HepG2 (cell line): ENCODE measurements around the gene POLR1G. TPM values are rescaled to one million over a fixed set of nuclear protein-coding genes. Genes with fewer than 3 reads are reported as not detected.

Experiments
- HES4 ChIP-seq: sonication (generic); formaldehyde crosslinking; IDR thresholded peaks from 2 replicates; pipeline ENCODE4 v1.9.0; 2021; ENCODE audit warnings: mild to moderate bottlenecking, missing genetic modification reagents, borderline replicate concordance
- HNF1A ChIP-seq, 2 experiments: sonication (generic) in 1 of 2; formaldehyde crosslinking in 1 of 2; IDR thresholded peaks; 2 replicates each; pipeline versions ENCODE4 v1.4.0 to v1.6.1; 2016 to 2020; ENCODE audit warnings: borderline replicate concordance in 1 of 2, low read depth in 1 of 2, mild to moderate bottlenecking in 1 of 2, missing genetic modification reagents in 1 of 2
- HNRNPK ChIP-seq: fragments of 200-400 bp; formaldehyde crosslinking; IDR thresholded peaks from 2 replicates; pipeline ENCODE4 v1.6.1; 2018; ENCODE audit warnings: low read length, low read depth, moderate library complexity, mild to moderate bottlenecking; ENCODE audit not compliant: poor library complexity, severe bottlenecking
- HNRNPLL ChIP-seq: fragments of 200-400 bp; formaldehyde crosslinking; IDR thresholded peaks from 2 replicates; pipeline ENCODE4 v1.6.1; 2017; ENCODE audit warnings: mild to moderate bottlenecking, low read depth, low read length; ENCODE audit not compliant: poor library complexity, severe bottlenecking
- NFKBIZ ChIP-seq: IDR thresholded peaks from 2 replicates; pipeline ENCODE4 v1.6.1; 2018; ENCODE audit warnings: missing genetic modification reagents, missing compliant biosample characterization
- NFYB ChIP-seq: sonication (generic); formaldehyde crosslinking; IDR thresholded peaks from 2 replicates; pipeline ENCODE4 v1.4.0; 2020; ENCODE audit warnings: missing genetic modification reagents
- PHB2 ChIP-seq: fragments of 450-650 bp; IDR thresholded peaks from 2 replicates; pipeline ENCODE4 v1.6.1; 2018; ENCODE audit not compliant: partially characterized antibody
- RELA ChIP-seq: sonication (generic); formaldehyde crosslinking; IDR thresholded peaks from 2 replicates; pipeline ENCODE4 v1.4.0; 2020; ENCODE audit warnings: missing genetic modification reagents
- RXRB ChIP-seq: IDR thresholded peaks from 2 replicates; pipeline ENCODE4 v1.6.1; 2016; ENCODE audit warnings: borderline replicate concordance, missing genetic modification reagents, missing compliant biosample characterization
- SIX4 ChIP-seq: sonication (generic); formaldehyde crosslinking; IDR thresholded peaks from 2 replicates; pipeline ENCODE4 v1.4.0; 2020; ENCODE audit warnings: missing genetic modification reagents
- THAP11 ChIP-seq: IDR thresholded peaks from 2 replicates; pipeline ENCODE4 v1.6.1; 2016; ENCODE audit warnings: missing biosample characterization, missing genetic modification reagents
- THRA ChIP-seq: sonication (generic); formaldehyde crosslinking; IDR thresholded peaks from 2 replicates; pipeline ENCODE4 v1.4.0; 2020; ENCODE audit warnings: missing genetic modification reagents, borderline replicate concordance
- ZBTB10 ChIP-seq: sonication (generic); formaldehyde crosslinking; IDR thresholded peaks from 2 replicates; pipeline ENCODE4 v1.4.0; 2020; ENCODE audit warnings: missing genetic modification reagents, borderline replicate concordance
- ZBTB8A ChIP-seq: sonication (generic); formaldehyde crosslinking; IDR thresholded peaks from 2 replicates; pipeline ENCODE4 v1.4.0; 2020; ENCODE audit warnings: mild to moderate bottlenecking, low read depth, missing genetic modification reagents, borderline replicate concordance
- ZNF292 ChIP-seq: sonication (generic); formaldehyde crosslinking; IDR thresholded peaks from 2 replicates; pipeline ENCODE4 v1.8.1; 2022; ENCODE audit warnings: mild to moderate bottlenecking, low read depth, missing genetic modification reagents, borderline replicate concordance
- ZNF414 ChIP-seq: sonication (generic); formaldehyde crosslinking; IDR thresholded peaks from 2 replicates; pipeline ENCODE4 v1.5.0; 2020; ENCODE audit warnings: missing genetic modification reagents
- ZNF441 ChIP-seq: sonication (generic); formaldehyde crosslinking; IDR thresholded peaks from 2 replicates; pipeline ENCODE4 v1.7.0; 2021; ENCODE audit warnings: missing genetic modification reagents, borderline replicate concordance
- ZNF761 ChIP-seq: sonication (generic); formaldehyde crosslinking; conservative IDR thresholded peaks from 2 replicates; pipeline ENCODE4 v1.4.0; 2020; ENCODE audit warnings: mild to moderate bottlenecking, missing genetic modification reagents
- ZNF883 ChIP-seq: sonication (generic); formaldehyde crosslinking; IDR thresholded peaks from 2 replicates; pipeline ENCODE4 v1.5.1; 2020; ENCODE audit warnings: mild to moderate bottlenecking, missing genetic modification reagents; ENCODE audit errors: not compliant biosample characterization
- polyA plus RNA-seq, 8 experiments: library from polyadenylated mRNA; depleted of rRNA in 3 of 8; stranded (reverse) in 7 of 8; unstranded in 1 of 8; fragments of >200 nt; fragmentation: Illumina TruSeq in 4 of 8; extraction: Trizol in 4 of 8; gene quantifications; 2 replicates each; pipeline versions ENCODE4 v1.2.1 to v1.2.3, GENCODE V29; 2011 to 2016; ENCODE audit warnings: low read depth in 4 of 8, missing spikeins in 1 of 8, mixed read lengths in 1 of 8; ENCODE audit not compliant: insufficient read depth in 1 of 8
- total RNA-seq, 5 experiments: library from RNA; depleted of rRNA; stranded (reverse); fragments of >200 nt; fragmentation: Illumina TruSeq; extraction: Trizol; gene quantifications; 2 replicates each; pipeline ENCODE4 v1.2.3, GENCODE V29; 2016; ENCODE audit warnings: low read depth in 1 of 5

The POLR1G gene
- total and polyA plus RNA-seq, 2 of the 13 experiments (the other 11 are each of a cell fraction or from before 2014, with no cell fraction given) = 3.5 to 20.8 TPM

GRCh38 chr19:45423589-45424190, 17.2 kb downstream of the POLR1G start, which contains the start of gene ERCC1 (continued):
- TF ChIP-seq HNF1A (IDR thresholded peaks at IDR 0.05; ENCODE audit: low read depth) = no peak; the same call in 1 of the 2 replicates
- peak; percentile 81 for TF ChIP-seq HNF1A (CRISPR knock-in tag; IDR thresholded peaks at IDR 0.05; ENCODE audit: borderline replicate concordance)
- peak; percentile 51; the same call in 1 of the 2 replicates for TF ChIP-seq ZNF441
- TF ChIP-seq SIX4 (CRISPR knock-in tag) = peak; percentile 55; the same call in 1 of the 2 replicates
- TF ChIP-seq NFYB (CRISPR knock-in tag) = peak; percentile 85
- TF ChIP-seq HNRNPK = no peak
- peak; percentile 77 for TF ChIP-seq RXRB (CRISPR knock-in tag)
- peak; percentile 80 for TF ChIP-seq THRA
- 0 out of 2 replicates have a peak, but pooled peaks have one; percentile 49 for TF ChIP-seq HES4
- 0 out of 2 replicates have a peak, but pooled peaks have one; percentile 25 for TF ChIP-seq ZNF414
- TF ChIP-seq ZBTB8A (CRISPR knock-in tag) = no peak
- peak; percentile 67 for TF ChIP-seq ZNF883 (CRISPR knock-in tag)
- TF ChIP-seq THAP11 = peak; percentile 94
- peak; percentile 55; the same call in 1 of the 2 replicates for TF ChIP-seq NFKBIZ
- peak; percentile 35; the same call in 1 of the 2 replicates for TF ChIP-seq RELA (CRISPR knock-in tag)
- TF ChIP-seq ZNF761 (CRISPR knock-in tag) = peak; percentile 95
- TF ChIP-seq PHB2 = no peak
- no peak for TF ChIP-seq ZBTB10
- TF ChIP-seq HNRNPLL = peak; percentile 72
- 0 out of 2 replicates have a peak, but pooled peaks have one; percentile 60 for TF ChIP-seq ZNF292 (CRISPR knock-in tag)
